Karpas-422 (cell line): ENCODE results near the gene CRHR1. TPM values are rescaled to one million over a fixed set of nuclear protein-coding genes. Genes with fewer than 3 reads are reported as not detected.

Experiments
- DNase-seq: peaks from one replicate; pipeline ENCODE4 v3.0.0-alpha.2; 2015
- H2AFZ ChIP-seq: fragments of 200-600 bp; sonication (generic); 2 replicates; pipeline ENCODE4 v1.6.1; 2014; ENCODE audit warnings: antibody characterized with exemption, low read length, mixed read lengths
- H3K27ac ChIP-seq: fragments of 200-600 bp; sonication (generic); 2 replicates; pipeline ENCODE4 v1.5.1; 2014; ENCODE audit warnings: mild to moderate bottlenecking, low read length, moderate library complexity
- H3K27me3 ChIP-seq: fragments of 200-600 bp; sonication (generic); 2 replicates; pipeline ENCODE4 v1.6.1; 2014; ENCODE audit warnings: low read length, mixed read lengths
- H3K36me3 ChIP-seq: fragments of 200-600 bp; sonication (generic); 2 replicates; pipeline ENCODE4 v1.6.1; 2014; ENCODE audit warnings: low read length, mixed read lengths; ENCODE audit not compliant: insufficient read depth
- H3K4me1 ChIP-seq: fragments of 200-600 bp; sonication (generic); 2 replicates; pipeline ENCODE4 v1.6.1; 2014; ENCODE audit warnings: mild to moderate bottlenecking, low read length, mixed read lengths
- H3K4me2 ChIP-seq: fragments of 200-600 bp; sonication (generic); 2 replicates; pipeline ENCODE4 v1.6.1; 2014; ENCODE audit warnings: low read length, low read depth, mild to moderate bottlenecking; ENCODE audit not compliant: poor library complexity, severe bottlenecking
- H3K4me3 ChIP-seq: fragments of 200-600 bp; sonication (generic); 2 replicates; pipeline ENCODE4 v1.5.1; 2014; ENCODE audit warnings: mild to moderate bottlenecking, antibody characterized with exemption, low read length, mixed read lengths
- H3K79me2 ChIP-seq: fragments of 200-600 bp; sonication (generic); 2 replicates; pipeline ENCODE4 v1.6.1; 2014; ENCODE audit warnings: mild to moderate bottlenecking, low read length, mixed read lengths
- H3K9ac ChIP-seq: fragments of 200-600 bp; sonication (generic); 2 replicates; pipeline ENCODE4 v1.6.0; 2014; ENCODE audit warnings: low read length
- H3K9me2 ChIP-seq: fragments of 200-600 bp; sonication (generic), shearing (Covaris generic); replicated peaks from 2 replicates; pipeline ENCODE4 v1.6.0; 2014; ENCODE audit warnings: mild to moderate bottlenecking, low read length, moderate library complexity; ENCODE audit not compliant: insufficient read depth
- H3K9me3 ChIP-seq: fragments of 300-700, 200-600 bp; sonication (generic); 2 replicates; pipeline ENCODE4 v1.6.1; 2014; ENCODE audit warnings: low read length, mixed read lengths
- H4K20me1 ChIP-seq: fragments of 200-600 bp; sonication (generic); 2 replicates; pipeline ENCODE4 v1.6.1; 2014; ENCODE audit warnings: mild to moderate bottlenecking, antibody characterized with exemption, low read length, low read depth; ENCODE audit not compliant: insufficient read depth
- total RNA-seq: library from RNA; depleted of rRNA; stranded (reverse); fragments of >200 nt; shearing (Covaris generic); gene quantifications from 2 replicates; pipeline ENCODE4 v1.2.3, GENCODE V29; 2014; ENCODE audit warnings: low replicate concordance

Gene CRHR1
- total RNA-seq, 1 experiment from 2014 or later = not detected

DNA sequence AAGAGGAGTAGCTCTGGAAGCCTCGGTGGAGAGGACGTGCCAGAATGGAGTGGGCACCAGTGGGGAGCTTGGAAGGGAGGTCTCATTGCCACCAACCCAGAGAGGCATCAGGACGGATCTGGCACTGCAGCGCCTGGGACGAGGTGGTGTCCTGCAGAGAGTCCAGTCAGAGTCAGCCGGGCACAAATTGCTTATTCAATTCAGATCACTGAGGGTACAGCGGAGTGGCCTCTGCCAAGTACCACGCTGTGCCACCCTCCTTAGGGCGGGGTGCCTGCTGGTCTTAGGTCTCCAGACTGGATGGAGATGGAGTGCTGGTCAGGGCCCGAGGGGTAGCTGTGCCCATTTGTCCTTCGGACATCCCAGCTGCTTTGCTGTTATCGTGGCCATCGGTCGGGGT, 41.7 kb downstream of the CRHR1 start:
- Histone ChIP-seq H3K4me3 (no peak overlapping the region), H4K20me1 (no peaks in the 10 kb centered on the region), H3K79me2 (no peaks in the 10 kb centered on the region), H2AFZ (no peak overlapping the region), H3K27ac (no peak overlapping the region), H3K9me3 (no peaks in the 10 kb centered on the region), H3K36me3 (no peaks in the 10 kb centered on the region), H3K27me3 (no peaks in the 10 kb centered on the region), H3K9ac (no peak overlapping the region), H3K4me1 (no peaks in the 10 kb centered on the region), H3K9me2 (no peaks in the 10 kb centered on the region), H3K4me2 (no peak overlapping the region)
- DNase-seq = no peak

DNA sequence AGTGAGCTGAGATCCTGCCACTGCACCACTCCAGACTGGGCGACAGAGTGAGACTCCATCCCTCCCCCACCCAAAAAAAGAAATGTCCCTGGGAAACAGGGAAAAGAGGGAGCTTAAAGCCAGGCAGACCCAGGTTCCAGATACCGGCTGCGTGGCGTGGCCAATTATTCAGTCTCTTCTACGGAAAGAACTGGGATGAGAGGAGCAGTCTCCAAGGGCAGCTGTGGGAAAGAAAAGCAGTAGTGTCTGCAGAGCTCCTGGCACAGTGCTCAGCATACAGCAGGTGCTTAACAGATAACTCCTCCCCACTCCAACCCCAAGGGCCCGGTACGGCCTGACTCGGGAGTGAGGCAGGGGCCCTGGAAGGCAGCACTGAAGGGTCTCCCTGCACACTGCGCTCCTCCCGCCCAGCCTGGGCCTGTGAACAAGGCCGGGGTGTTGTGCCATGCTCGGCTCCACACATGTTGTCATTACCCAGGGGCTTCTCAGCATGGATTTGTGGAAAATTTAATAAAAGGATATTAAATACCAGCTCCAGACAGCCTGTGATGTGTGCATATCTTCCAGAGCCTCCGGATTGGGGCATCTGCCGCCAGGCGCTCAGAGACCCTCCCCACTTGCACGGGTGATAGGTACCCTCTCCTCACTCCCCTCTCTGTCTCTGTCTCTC, 42.9 kb downstream of the CRHR1 start:
- H2AFZ ChIP-seq = no peak overlapping the region
- no peaks in the 10 kb centered on the region for H4K20me1 ChIP-seq
- no peak overlapping the region for H3K27ac ChIP-seq
- no peaks in the 10 kb centered on the region for H3K9me2 ChIP-seq
- no peaks in the 10 kb centered on the region for H3K4me1 ChIP-seq
- H3K36me3 ChIP-seq = no peaks in the 10 kb centered on the region
- no peak for DNase-seq
- no peak overlapping the region for H3K4me3 ChIP-seq
- H3K79me2 ChIP-seq = no peaks in the 10 kb centered on the region
- no peak overlapping the region for H3K4me2 ChIP-seq
- no peak overlapping the region for H3K9ac ChIP-seq
- H3K9me3 ChIP-seq = no peaks in the 10 kb centered on the region
- no peaks in the 10 kb centered on the region for H3K27me3 ChIP-seq

DNA sequence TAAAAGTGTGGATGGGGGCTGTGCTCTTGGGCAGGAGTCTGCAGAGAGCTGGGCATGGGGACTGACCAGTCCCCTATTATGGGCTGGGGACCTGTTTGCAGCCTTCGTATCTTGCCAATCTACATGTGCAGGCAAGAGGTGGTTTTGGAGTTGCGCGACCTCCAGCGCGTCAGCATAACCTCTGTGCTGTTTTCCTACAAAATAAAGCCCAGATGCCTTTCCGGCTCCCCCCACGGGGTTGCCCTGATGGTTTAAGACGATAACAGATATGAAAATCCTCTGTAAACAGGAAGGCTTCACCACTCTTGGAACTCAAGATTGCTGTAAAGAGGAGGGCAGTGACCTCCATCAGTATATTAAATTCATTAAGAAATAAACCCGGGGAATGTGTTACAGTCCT, 44.1 kb downstream of the CRHR1 start:
- H3K4me1 ChIP-seq = no peaks in the 10 kb centered on the region
- H3K4me2 ChIP-seq = no peak overlapping the region
- no peaks in the 10 kb centered on the region for H3K9me2 ChIP-seq
- no peak overlapping the region for H3K9ac ChIP-seq
- DNase-seq = no peak
- H3K9me3 ChIP-seq = no peaks in the 10 kb centered on the region
- H3K79me2 ChIP-seq = no peaks in the 10 kb centered on the region
- H2AFZ ChIP-seq = no peak overlapping the region
- H3K27me3 ChIP-seq = no peaks in the 10 kb centered on the region
- no peak overlapping the region for H3K4me3 ChIP-seq
- no peaks in the 10 kb centered on the region for H3K36me3 ChIP-seq
- no peak overlapping the region for H3K27ac ChIP-seq
- no peaks in the 10 kb centered on the region for H4K20me1 ChIP-seq

DNA sequence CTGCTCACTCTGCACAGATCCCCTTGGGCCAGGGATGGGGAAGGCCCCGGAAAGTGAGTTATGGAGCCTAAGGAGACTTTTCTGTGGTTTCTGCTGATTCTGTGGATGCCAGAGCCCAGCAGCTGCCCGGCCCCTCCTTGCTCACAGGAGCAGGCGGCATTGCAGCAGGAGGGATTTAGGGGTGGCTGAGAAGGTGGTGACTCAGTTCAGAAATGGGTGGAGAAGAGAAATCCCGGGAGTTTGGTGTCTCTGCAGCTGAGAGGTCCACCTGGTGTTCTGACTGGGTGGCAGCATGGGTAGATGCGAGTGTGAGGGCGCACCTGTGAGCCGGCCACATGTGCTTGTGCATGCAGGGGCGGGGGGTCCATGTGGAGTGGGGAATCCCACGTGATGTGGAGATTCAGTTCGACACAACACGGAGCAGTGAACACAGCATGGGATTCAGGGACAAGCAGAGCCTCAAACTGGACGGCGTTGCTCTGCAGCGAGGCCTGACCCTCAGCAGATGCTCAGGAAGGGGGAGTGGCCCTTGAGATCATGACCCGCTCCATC, 44.5 kb downstream of the CRHR1 start:
- H3K9ac ChIP-seq = no peak overlapping the region
- H3K4me3 ChIP-seq = no peak overlapping the region
- no peaks in the 10 kb centered on the region for H4K20me1 ChIP-seq
- H2AFZ ChIP-seq = no peak overlapping the region
- no peak for DNase-seq
- no peaks in the 10 kb centered on the region for H3K36me3 ChIP-seq
- no peaks in the 10 kb centered on the region for H3K27me3 ChIP-seq
- no peaks in the 10 kb centered on the region for H3K9me2 ChIP-seq
- H3K27ac ChIP-seq = no peak overlapping the region
- H3K9me3 ChIP-seq = no peaks in the 10 kb centered on the region
- no peaks in the 10 kb centered on the region for H3K4me1 ChIP-seq
- H3K79me2 ChIP-seq = no peaks in the 10 kb centered on the region
- no peak overlapping the region for H3K4me2 ChIP-seq

DNA sequence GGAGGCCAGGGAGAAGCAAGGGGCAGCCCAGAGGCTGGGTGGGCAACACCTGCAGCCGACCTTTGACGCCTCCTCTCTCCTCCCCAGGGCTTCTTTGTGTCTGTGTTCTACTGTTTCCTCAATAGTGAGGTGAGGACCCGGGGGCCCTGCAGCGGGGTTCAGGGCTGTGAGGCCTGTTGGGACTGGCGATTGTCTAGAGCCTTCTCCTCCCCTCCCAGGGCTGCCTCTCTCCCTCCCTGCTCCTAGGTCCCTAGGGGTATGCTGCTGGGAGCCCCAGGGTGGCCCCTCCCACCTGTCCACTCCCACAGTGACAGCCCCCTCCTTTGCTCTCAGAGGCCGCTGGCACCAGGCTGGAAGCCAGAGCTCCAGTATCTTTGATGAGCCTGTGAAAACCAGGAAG, 49.8 kb downstream of the CRHR1 start:
- Histone ChIP-seq H3K9me2 (no peaks in the 10 kb centered on the region), H3K27ac (no peak overlapping the region), H3K4me3 (no peak overlapping the region), H3K36me3 (no peaks in the 10 kb centered on the region), H3K9ac (no peak overlapping the region), H3K27me3 (no peaks in the 10 kb centered on the region), H3K9me3 (no peaks in the 10 kb centered on the region), H3K4me2 (no peak overlapping the region), H2AFZ (no peak overlapping the region), H4K20me1 (no peaks in the 10 kb centered on the region), H3K79me2 (no peaks in the 10 kb centered on the region), H3K4me1 (no peaks in the 10 kb centered on the region)
- DNase-seq = no peak

DNA sequence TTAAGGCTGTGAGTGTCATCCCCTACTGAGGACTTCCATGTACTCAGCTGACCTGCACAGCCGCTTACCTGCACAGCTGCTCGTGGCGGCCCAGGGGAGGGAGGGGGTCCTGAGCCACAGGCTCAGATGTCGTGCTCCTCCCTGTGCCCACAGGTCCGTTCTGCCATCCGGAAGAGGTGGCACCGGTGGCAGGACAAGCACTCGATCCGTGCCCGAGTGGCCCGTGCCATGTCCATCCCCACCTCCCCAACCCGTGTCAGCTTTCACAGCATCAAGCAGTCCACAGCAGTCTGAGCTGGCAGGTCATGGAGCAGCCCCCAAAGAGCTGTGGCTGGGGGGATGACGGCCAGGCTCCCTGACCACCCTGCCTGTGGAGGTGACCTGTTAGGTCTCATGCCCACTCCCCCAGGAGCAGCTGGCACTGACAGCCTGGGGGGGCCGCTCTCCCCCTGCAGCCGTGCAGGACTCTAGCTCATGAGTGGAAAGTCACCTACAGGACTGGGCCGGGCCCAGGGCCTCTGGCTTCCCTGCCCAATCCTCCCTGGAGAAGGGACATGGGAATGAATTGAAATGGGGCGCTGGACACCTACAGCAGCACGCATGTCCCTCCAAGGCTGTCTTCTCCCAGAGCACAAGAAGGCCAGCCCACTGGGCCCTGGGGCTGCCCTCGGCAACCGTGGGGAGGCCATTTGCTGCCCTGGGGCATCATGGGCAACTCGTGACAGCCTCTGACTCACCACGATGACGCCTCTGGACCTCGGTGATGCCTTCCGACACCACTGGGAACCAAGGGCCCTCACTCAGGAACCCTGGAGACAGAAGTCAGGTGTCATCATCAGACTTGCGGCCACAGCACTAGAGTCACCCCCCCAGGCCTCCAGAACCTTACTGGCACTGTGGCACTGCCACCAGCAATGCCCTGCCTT, 50.6 kb downstream of the CRHR1 start:
- H3K9me2 ChIP-seq = no peaks in the 10 kb centered on the region
- H3K9ac ChIP-seq = no peak overlapping the region
- H3K9me3 ChIP-seq = no peaks in the 10 kb centered on the region
- H2AFZ ChIP-seq = no peak overlapping the region
- H3K27me3 ChIP-seq = no peaks in the 10 kb centered on the region
- no peak for DNase-seq
- H3K27ac ChIP-seq = no peak overlapping the region
- H4K20me1 ChIP-seq = no peaks in the 10 kb centered on the region
- no peaks in the 10 kb centered on the region for H3K4me1 ChIP-seq
- no peak overlapping the region for H3K4me3 ChIP-seq
- no peaks in the 10 kb centered on the region for H3K36me3 ChIP-seq
- H3K79me2 ChIP-seq = no peaks in the 10 kb centered on the region
- no peak overlapping the region for H3K4me2 ChIP-seq

DNA sequence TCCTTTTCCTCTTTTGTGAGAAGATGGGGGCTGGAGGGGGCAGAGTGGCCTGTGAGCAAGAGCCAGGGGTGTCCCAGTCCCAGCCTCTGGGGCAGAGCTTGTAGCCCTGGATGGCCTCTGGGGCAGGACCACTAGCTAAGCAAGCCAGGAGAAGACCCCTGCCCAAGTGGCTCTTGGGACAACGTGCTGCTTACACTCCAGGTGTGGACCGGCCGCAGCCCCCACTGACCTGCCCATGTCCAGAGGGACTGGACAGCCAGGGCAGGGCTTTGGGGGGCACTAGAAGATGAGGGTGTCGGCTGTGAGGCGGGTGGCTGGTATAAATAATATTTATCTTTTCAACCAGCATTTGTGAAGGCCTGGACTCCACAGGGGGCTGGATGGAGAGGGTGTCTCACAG, 51.4 kb downstream of the CRHR1 start:
- no peak overlapping the region for H2AFZ ChIP-seq
- no peaks in the 10 kb centered on the region for H3K9me2 ChIP-seq
- H3K27ac ChIP-seq = no peak overlapping the region
- no peaks in the 10 kb centered on the region for H3K4me1 ChIP-seq
- no peaks in the 10 kb centered on the region for H3K79me2 ChIP-seq
- H3K9me3 ChIP-seq = no peaks in the 10 kb centered on the region
- H3K27me3 ChIP-seq = no peaks in the 10 kb centered on the region
- H3K4me3 ChIP-seq = no peak overlapping the region
- no peaks in the 10 kb centered on the region for H3K36me3 ChIP-seq
- no peak overlapping the region for H3K4me2 ChIP-seq
- H4K20me1 ChIP-seq = no peaks in the 10 kb centered on the region
- DNase-seq = no peak
- no peak overlapping the region for H3K9ac ChIP-seq
